GM23338 (cell line): ENCODE measurements around the gene STAT4.

Source experiments
- CTCF ChIP-seq, 2 experiments: fragments of 200-600 bp in 1 of 2; sonication (generic) in 1 of 2; conservative IDR thresholded peaks; 2 replicates each; pipeline versions ENCODE4 v1.5.1 to v1.6.1; 2016 to 2017; ENCODE audit warnings: antibody characterized with exemption in 2 of 2, low read depth in 2 of 2, mild to moderate bottlenecking in 2 of 2, moderate library complexity in 1 of 2
- EZH2 ChIP-seq: fragments of 200-600 bp; sonication (generic); IDR thresholded peaks from one replicate; pipeline ENCODE4 v1.8.0; 2017; ENCODE audit warnings: antibody characterized with exemption, mild to moderate bottlenecking, low read depth; ENCODE audit not compliant: unreplicated experiment

- TF ChIP-seq CTCF (conservative IDR thresholded peaks at IDR 0.05; ENCODE audit: low read depth in 2 of 2) (no peak), EZH2 (no peak)
These were observed 129.9 kb downstream of the STAT4 start for GRCh38 chr2:191020742-191021381.
